Hippocampal formation (tissue), 2 donors: ENCODE results near the gene CCDC97.

ENCODE experiments used
- DNase-seq, 2 donors: peaks; one replicate each; lab custom pipeline; 2025; lab: John Stamatoyannopoulos, UW

The CCDC97 gene

DNA sequence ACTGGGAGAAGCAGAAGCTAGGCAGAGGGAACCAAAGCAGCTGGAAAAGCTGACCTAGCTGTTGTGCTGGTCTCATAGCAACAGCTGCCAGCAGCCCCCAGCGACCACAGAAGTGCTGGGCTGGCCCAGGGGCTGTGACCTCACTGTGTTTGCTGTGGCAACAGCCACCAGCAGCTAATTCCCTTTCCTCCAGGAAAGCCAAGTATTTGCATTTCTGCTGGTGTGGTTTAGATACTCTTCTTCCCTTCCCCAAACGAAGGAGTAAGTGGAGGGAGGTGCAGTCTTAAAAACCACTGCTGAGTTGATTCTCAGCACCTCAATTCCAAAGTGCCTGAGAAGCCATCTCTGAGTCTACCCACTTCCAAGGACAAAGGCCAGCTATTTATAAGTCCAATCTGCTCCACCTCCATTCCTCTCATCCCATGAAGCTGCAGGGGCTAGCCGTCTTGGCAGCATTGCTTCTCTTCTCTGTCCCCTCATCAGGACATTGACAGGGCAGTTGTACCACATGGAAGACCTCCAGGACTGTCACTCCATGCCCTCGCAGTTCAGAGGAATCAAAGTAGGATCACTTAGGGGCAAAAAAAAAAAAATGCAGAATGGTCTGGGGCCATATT is 11.5 kb upstream of the CCDC97 start:
- peak in 1 of 2 donors; percentile 6 for DNase-seq

DNA sequence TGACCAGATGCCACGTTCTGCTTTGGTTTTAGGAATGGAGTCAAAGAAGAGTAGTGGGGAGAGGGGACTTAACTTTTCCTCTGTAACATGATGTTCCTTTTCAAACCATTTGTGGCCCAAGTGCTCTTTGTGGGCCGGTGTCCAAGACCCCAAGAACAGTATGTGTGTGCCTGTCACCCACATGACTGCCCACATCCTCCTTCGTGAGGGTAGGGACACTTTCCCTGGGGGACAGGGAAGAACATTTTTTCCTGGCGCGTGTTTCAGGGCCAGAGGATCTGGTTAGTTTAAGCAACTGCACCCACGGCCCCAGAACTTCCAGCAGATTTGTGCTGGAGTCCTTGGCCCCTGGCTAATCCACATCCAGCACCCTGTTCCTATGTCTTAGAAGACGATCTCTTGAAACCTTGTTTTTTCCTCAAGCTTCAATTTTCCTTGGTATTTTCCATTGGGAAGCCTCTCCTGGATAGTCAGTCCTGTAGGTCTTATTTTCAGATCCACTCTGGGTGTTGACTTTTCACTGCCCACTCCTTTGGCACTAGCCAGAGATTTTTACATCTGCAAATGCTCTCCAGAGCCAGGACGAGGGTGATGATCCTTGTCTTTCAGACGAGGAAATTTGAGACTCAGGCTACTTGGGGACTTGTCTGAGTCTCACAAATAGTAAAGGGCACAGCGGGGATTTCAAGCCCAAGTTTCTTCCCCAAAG is 10.8 kb upstream of the CCDC97 start:
- no peak for DNase-seq

DNA sequence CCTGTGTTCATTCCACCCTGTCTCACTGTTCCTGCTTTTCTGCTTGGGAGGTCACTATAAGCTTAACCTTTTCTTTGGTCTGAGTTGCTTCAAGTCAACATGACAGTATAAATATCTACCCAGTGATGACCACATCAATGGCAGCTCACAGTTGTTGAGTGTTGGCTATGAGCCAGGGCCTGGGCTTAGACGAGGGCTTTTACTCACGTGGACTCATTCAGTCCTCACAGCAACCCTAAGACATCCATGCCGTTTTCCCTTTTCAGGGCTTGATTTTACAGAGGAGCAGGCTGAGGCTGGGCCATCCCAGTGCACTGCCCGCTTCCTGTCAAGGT is 10.2 kb upstream of the CCDC97 start:
- no peak for DNase-seq

DNA sequence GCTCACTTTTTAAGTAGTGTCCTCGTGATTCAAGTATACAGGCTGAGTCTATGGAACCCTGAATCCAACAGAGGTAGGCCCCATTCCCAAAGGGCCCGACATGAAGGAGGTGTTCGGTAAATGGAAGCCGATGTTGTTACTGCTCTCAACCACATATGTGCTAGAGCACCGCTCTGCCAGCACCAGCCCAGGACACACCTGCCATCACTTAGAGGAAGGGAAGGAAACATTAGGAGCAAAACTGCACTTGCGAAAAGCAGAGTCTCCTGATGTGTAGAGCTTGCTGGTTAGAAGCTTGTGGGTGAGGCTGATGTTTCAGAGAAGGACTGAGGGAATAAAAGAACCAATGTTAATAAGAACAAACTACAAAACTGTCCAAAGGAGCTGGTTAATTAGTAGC is 9.4 kb upstream of the CCDC97 start:
- DNase-seq: no peak

DNA sequence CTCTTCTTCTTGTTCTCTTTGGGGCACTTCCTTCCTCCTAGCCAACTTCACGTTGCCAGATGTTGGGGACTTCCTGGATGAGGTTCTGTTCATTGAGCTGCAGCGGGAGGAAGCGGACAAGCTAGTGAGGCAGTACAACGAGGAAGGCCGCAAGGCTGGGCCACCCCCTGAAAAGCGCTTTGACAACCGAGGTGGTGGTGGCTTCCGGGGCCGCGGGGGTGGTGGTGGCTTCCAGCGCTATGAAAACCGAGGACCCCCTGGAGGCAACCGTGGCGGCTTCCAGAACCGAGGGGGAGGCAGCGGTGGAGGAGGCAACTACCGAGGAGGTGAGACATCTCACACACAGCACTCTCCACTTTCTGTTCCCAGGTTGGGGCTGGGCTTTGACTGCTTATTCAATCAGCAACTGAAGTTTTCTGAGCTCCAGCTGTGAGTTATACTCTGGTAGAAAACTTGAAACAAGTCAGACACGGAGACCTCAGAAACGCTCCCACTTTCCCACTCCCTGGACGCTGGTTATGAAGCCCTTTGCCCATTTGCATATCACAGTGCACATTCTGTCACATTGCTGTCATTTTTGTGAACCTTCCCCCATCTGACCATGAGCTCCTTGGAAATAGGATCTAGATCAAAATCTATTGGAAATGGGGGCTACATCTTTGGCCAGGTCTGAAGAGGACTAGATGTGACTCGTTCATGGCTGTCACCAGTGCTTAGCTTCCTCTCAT is 7.2 kb upstream of the CCDC97 start:
- DNase-seq: no peak

DNA sequence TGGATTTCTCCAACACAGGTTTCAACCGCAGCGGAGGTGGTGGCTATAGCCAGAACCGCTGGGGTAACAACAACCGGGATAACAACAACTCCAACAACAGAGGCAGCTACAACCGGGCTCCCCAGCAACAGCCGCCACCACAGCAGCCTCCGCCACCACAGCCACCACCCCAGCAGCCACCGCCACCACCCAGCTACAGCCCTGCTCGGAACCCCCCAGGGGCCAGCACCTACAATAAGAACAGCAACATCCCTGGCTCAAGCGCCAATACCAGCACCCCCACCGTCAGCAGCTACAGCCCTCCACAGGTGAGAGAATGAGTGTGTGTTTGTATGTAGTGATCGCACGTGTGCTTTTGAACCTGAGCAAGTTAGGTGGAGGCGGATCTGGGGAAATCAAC is 6.0 kb upstream of the CCDC97 start:
- DNase-seq: no peak

DNA sequence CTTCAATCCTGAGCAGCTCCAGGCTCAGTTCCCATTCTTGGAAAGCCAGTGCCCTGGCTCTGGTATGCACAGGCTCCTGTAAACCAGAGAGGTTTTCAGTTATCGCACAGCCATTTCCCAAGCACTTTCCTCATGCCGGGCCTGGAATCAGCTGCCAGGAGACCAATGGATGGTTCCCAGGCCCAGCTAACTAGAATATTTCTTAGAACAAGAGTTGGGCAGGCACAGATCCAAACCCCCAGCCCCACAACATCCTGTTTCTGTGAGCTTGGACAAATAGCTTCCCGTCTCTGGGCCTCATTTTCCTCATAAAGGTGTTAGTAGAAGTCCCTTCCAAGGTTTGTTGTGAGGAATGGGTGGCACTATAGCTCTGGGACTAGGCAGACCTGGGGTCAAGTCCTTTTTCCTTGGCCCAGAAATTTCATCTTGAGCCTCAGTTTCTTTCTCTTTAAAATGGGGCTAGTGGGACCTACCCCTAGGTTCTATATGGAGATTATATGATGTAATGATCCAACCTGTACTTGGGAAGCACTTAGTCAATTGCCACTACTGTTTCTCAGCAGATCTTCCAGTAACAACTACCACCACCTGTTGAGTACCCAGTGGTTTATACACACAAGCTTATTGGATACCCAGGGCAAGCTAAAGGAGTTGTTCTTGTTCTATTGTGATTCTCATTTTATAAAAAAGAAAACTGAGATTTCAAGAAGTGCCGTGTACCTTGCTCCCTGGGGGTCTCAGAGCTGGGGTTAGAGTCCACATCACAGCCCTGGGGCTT is 5.1 kb upstream of the CCDC97 start:
- DNase-seq: no peak

DNA sequence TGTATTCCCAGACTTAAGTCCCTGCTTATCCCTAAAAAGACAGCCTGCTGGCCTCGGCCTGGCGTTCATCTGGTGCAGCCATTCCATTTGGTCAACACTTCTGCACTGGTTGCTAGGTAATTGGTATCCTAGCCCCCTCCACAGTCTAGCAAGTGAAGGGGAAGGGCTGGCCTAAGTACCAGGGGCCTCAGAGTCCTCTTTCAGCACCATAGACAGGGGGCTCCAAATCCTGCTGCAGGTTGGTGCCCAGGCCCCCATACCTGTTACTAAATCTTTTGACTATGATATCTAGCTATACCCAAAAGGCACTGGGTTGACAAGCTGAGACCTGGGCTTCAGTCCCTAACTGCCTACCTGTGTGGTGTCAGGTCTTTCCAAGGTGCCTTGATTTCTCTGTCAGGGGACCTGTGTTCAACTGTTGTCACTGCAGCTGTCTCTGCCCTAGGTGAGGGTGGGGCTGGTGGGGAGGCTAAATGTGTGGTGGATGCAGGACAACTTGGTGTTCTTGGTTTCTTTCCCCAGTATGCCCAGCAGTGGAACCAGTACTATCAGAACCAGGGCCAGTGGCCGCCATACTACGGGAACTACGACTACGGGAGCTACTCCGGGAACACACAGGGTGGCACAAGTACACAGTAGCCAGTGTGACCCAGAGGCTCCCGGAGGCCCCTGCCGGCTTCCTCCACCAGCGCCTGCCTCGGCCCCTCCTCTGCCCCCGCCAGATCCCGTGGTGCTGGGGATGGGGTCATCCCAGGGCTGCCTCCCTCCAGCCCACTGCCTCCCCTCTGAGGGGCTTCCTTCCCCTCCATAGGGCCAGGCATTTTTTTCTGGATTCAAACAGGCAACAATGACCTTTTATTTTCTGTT is 3.8 kb upstream of the CCDC97 start:
- DNase-seq: no peak

DNA sequence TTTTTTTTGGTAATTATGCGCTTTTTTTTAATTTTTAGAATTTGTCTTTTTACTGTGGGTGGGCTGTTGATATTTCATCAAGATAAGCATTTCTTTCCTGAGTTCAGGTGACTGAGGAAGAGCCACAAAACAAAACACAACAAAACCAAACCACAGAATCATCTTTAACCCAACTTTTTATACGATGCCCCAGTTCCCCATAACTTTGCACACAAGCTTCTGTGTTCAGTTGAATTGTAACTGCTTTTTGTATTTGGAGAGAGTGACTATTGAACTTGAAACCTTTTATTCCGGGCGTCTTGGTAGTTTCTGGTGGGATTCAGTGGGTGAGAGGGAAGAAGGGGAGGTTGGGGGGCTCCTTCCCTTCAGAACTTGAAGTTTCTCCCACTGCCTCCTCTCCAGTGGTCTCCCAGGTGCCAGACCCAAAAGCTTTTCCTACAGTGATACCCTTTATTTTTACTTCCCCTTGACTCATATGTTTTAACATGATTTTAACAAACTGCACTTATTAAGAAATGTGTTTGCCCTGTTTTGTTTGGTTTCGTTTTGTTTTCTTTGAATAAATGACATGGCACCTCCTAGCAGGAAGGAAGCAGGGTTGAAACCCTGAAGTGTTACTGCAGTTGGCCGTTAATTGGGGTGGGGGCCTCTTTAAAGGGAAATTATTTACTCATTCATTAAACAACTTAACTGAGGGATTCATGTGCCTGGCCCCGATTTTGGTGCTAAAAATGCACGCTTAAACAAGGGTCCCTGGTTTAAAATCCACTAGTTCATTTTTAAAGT is 2.7 kb upstream of the CCDC97 start:
- DNase-seq: no peak

DNA sequence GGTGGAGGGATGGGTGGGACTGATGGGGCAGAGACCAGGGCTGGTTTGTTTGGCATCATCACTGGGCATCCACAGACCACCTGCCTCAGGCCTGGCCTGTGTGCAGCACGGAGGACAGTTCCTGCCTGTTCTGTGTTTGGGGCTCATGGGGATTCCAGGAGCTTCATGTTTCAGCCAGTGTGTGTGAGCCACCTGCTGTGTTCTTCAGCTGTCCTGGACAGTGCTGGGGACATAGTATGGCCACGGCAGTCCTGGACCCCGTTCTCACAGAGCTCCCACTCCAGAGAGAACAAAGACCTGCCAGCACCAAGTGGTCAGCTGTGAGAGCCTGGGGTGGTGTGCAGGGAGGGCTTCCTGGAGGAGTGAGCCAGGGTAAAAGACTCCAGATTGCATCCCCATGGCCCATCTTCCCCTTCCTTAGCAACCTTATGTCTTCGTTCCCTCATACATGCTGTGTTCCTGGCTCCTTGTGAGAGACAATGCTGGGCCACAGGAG is 2.0 kb upstream of the CCDC97 start:
- DNase-seq: no peak

DNA sequence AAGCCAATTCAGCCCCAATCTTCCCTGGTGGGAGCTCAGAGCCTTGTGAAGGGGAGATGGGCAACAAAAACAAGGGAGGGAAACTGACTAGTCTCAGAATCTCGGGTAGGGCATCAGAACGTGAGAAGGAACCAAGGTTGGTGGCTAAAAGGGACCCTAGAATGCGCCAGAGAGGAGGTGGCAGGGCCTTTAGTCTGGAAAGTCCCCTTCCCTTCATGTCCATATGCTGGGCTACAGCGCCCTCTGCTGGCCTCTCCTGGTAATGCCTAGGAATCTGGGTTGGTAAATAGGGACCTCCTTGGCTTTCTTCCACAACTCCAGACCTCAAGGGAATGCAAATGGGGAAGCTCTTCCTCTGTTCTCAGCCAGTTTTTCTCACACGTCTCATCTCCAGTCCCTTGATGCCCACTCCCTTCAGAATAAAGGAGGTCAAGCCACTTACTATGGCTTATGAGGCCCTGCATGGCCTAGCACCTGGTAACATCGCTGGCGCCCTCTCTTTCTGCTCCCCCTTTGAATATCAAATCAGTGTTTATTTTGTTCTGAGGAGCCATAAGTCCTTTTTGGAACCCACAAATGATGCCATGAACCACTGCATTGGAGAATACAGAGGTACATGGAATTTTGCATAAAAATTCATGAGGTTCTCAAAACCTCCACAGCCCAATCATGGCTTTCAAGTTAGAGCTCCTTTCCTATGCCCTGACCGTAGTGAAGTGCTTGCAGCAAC is 1.4 kb upstream of the CCDC97 start:
- DNase-seq: peak; percentile 84

DNA sequence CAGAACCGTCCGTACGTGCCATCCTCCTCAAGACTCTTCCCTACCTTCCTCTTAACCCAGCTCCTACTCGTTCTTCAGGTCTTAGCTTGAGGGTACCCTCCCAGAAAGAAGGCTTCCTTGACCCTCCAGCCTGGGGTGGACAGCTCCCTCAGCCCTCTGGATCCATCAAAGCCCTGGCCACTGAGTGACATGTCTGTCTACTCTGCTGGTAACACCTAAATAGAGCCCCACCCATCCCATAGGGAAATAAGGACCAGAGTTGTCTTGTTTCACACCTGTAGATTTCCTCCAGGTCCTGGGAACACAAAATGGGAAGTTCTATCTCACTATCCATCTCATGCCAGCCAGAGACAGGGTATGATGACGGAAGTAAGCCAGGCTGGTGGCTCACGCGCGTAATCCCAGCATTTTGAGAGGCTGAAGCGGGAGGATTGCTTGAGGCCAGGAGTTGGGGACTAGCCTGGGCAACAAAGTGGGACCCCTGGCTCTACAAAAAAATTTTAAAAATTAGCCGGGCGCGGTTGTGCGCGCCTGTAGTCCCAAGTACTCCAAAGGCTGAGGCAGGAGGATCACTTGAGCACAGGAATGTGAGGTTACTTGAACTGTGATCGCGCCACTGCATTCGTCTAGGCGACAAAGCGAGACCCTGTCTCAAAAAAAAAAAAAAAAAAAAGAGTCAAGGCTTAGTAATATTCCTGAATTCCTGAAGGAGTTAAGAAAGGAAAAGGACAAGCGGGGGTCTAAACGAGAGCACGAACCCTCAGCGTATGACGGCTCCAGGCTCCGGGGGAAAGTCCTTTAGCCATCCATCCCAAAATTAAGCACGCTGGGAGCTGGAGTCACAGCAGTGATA is 566 bp upstream of the CCDC97 start:
- no peak for DNase-seq

DNA sequence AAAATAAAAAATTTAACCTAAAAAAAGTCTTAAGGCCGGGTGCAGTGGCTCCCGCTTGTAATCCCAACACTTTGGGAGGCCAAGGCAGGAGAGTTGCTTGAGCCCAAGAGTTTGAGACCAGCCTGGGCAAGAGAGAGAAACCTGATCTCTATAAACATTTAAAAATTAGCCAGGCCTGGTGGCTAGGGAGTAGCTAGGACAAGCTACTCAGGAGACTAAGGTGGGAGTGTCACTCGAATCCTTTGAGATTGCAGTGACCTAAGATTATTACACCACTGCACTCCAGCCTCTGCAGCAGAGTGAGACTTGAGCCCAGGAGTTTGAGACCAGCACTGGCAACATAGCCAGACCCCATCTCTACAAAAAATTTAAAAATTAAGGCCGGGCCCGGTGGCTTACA is 1.1 kb downstream of the CCDC97 start:
- DNase-seq: no peak

DNA sequence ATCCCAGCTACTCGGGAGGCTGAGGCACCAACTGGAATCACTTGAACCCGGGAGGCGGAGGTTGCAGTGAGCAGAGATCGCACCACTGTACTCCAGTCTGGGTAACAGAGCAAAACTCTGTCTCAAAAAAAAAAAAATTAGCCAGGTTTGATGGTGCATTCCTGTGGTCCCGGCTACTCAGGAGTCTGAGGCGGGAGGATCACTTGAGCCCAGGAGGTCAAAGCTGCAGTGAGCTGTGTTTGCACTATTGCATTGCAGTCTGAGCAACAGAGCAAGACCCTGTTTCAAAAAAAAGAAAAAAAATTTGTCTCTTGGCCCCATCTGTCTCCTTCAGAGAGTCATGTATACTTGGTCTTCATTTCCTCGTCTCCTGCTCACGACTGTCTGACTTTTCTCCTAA is 1.6 kb downstream of the CCDC97 start:
- no peak for DNase-seq

DNA sequence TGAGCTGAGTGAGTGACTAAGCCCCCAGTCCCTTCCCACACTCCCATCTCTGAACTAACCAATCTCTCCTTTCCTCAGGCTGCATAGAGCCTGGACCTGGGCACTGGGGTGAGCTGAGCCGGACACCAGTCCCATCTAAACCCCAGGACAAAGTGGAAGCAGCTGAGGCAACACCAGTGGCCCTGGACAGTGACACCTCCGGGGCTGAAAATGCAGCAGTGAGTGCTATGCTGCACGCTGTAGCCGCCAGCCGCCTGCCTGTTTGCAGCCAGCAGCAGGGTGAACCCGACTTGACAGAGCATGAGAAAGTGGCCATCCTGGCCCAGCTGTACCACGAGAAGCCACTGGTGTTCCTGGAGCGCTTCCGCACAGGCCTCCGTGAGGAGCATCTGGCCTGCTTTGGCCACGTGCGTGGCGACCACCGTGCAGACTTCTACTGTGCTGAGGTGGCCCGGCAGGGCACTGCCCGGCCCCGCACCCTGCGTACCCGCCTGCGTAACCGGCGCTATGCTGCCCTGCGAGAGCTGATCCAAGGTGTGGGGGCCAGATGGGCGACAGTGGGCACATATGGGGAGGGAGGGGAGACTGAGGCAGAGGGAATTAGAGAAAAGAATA is 6.4 kb downstream of the CCDC97 start:
- DNase-seq: no peak

DNA sequence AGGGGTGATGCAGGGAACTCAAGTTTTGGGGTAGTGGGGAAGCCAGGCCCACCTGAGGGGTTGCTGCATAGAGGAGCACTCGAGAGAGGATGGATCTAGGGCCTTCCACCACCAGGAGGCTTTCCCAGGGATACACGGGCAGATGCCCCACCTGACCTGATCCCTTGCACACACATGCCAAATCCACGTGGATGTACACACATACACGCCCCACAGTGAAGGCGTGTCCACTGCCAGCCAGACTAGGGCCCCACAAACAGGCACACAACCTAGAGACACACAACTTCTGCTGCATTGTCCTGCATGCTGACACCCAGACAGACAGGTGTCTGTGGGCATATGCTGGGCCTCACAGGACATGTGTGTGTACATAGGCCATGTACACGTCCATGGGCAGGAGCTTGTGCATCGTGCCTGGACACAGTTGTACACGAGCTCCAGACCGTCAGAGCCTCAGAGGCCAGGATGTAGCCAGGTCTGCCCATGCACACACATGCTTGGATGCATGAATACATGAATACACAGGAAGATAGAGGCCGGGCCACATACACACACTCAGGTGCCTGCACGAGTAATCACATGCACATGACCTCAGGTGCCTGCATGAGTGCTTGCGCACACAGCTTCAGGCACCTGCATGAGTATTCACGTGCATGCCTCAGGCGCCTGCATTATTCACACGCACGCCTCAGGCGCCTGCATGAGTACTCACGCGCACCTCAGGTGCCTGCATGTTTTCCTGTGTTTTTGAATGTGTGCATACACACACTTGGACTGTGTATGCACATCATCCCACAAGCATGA is 8.9 kb downstream of the CCDC97 start:
- no peak for DNase-seq

DNA sequence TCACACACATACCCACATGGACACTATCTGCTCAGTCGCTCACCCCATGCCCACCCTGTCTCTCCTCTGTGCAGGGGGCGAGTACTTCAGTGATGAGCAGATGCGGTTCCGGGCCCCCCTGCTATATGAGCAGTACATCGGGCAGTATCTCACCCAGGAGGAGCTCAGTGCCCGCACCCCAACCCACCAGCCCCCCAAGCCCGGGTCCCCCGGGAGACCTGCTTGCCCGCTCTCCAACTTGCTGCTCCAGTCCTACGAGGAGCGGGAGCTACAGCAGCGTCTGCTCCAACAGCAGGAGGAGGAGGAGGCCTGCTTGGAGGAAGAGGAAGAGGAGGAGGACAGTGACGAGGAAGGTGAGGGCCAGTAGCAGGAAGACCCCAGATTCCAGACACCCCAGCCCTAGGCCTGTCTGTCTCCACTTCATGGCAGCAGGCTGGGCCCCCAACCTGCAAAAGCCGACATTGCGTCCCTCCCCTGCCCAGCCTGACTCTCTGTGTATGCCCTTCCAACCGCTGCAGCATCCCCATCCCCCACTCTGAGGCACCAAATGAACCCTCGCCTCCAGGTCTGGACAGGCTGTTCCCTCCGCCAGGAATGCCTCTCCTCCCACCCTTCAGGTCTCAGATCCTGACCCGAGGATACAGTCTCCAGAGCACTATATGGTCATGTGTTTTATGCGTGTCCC is 9.7 kb downstream of the CCDC97 start:
- no peak for DNase-seq
